ENCODE results near the gene DENND1B. TPM values are rescaled to one million over a fixed set of nuclear protein-coding genes. Genes with fewer than 3 reads are reported as not detected.

DENND1B gene
- total RNA-seq, 1 experiment from 2014 or later, result 6.3 TPM

DNA sequence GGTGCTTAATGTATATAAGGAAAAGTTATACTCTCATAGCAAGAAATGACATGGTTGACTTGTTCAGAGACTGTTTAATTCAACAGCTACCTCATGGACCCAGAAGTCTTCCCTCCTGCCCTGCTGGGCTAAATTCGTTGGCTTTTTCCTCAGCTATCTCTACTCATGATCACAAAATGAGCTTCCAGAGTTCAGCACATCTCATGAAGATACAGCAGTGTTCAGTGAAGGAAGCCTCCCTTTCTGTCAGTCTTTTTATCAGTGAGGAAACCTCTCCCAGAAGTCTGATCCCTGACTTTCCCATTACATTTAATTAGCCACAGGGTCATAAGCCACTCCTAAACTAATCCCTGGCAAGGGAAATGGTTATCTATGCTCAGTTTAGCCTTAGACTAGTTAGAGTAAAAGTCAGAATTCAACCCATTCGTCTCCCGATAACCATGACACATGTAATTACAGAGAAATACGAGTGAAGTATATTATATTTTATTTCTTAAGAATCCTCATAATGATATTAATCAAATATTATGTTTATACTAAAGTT is 97.5 kb downstream of the DENND1B start:
- no peak overlapping the region for H2AK5ac ChIP-seq (ENCODE audit: insufficient read length, low read length)
- H3K23ac ChIP-seq (ENCODE audit: insufficient read length, low read depth, low read length), result no peak overlapping the region
- no peak overlapping the region for H3K18ac ChIP-seq (ENCODE audit: insufficient read length, low read depth, low read length)
- H3K14ac ChIP-seq (ENCODE audit: insufficient read depth, low read length), result no peak overlapping the region
- TF ChIP-seq CTCF (conservative IDR thresholded peaks at IDR 0.05), result no peak
- H3K56ac ChIP-seq (ENCODE audit: insufficient read length, low read depth, low read length), result no peak overlapping the region
- Mint-ChIP-seq H3K27me3 (ENCODE audit: low read depth) (no peaks in the 10 kb centered on the region), H3K4me1 (peaks cover 16 to 17% of the 10 kb centered on the region in 2 experiments), H3K4me3 (no peak overlapping the region), H3K9me3 (no peaks in the 10 kb centered on the region), H3K27ac (no peak overlapping the region), H3K36me3 (ENCODE audit: insufficient read depth in 1 of 3, low read depth in 3 of 3) (no peaks in the 10 kb centered on the region)
- H4K91ac ChIP-seq (ENCODE audit: insufficient read length, low read depth, low read length), result no peak overlapping the region
- no peak overlapping the region for H3K27ac ChIP-seq (ENCODE audit: insufficient read length, low read depth, low read length)
- H3T11ph ChIP-seq (ENCODE audit: low read length), result no peak overlapping the region
- H4K20me1 ChIP-seq (ENCODE audit: control insufficient read depth, insufficient read depth, insufficient read length), result no peaks in the 10 kb centered on the region
- no peaks in the 10 kb centered on the region for H3K9me3 ChIP-seq (ENCODE audit: control insufficient read depth, low read depth, low read length)
- H3K27me3 ChIP-seq (ENCODE audit: insufficient read depth, low read length), result no peaks in the 10 kb centered on the region
- H2BK5ac ChIP-seq (ENCODE audit: insufficient read length, low read length), result no peak overlapping the region
- H4K8ac ChIP-seq (replicated peaks; ENCODE audit: insufficient read length, low read depth, low read length), result no peak overlapping the region
- H3K9ac ChIP-seq (ENCODE audit: extremely low read depth, insufficient read length, low read length), result no peak overlapping the region
- H3K23me2 ChIP-seq (ENCODE audit: insufficient read length, low read depth, low read length, poor library complexity, severe bottlenecking), result no peaks in the 10 kb centered on the region
- no peak overlapping the region for H2BK120ac ChIP-seq (ENCODE audit: low read depth, low read length, poor library complexity, severe bottlenecking)
- H3K79me2 ChIP-seq (ENCODE audit: insufficient read depth, low read length), result no peaks in the 10 kb centered on the region
- no peaks in the 10 kb centered on the region for H3K4me1 ChIP-seq (ENCODE audit: insufficient read depth, low read length)
- no peaks in the 10 kb centered on the region for H3K79me1 ChIP-seq (ENCODE audit: insufficient read depth, low read depth, low read length, poor library complexity, severe bottlenecking)
- WGBS (ENCODE audit: extremely low coverage, insufficient read length, low lambda C conversion rate), result no CpG with 5 or more reads among the region's 4 CpGs
- no peak overlapping the region for H2BK15ac ChIP-seq (ENCODE audit: low read depth, low read length)
- no peak overlapping the region for H2BK12ac ChIP-seq (ENCODE audit: insufficient read length, low read depth, low read length)
- no peak overlapping the region for H3K4me2 ChIP-seq (ENCODE audit: insufficient read depth, insufficient read length, low read length)
- DNase-seq, result no peak
- no peak overlapping the region for H2AFZ ChIP-seq (ENCODE audit: low read length)
- H3K4ac ChIP-seq (ENCODE audit: low read depth, low read length), result no peak overlapping the region
- no peak overlapping the region for H2BK20ac ChIP-seq (ENCODE audit: low read depth, low read length, poor library complexity, severe bottlenecking)
- H4K5ac ChIP-seq (ENCODE audit: insufficient read length, low read depth, low read length), result no peak overlapping the region
